ENCODE measurements around the gene TTLL9. TPM values are rescaled to one million over a fixed set of nuclear protein-coding genes. Genes with fewer than 3 reads are reported as not detected.
"Not testable (repeated sequence)": the region's sequence is repeated elsewhere in the genome, so short reads cannot be mapped to it uniquely, and the experiment has no call there.

The TTLL9 gene
- total and polyA plus RNA-seq, 2 donors, result 0.05 to 0.46 TPM

GRCh38 chr20:31918466-31919105 is 48.2 kb downstream of the TTLL9 start:
- H3K4me1 ChIP-seq (ENCODE audit: control insufficient read depth in 2 of 2, insufficient read depth in 2 of 2, low read length in 2 of 2), result no peaks in the 10 kb centered on the region
- H3K4me3 ChIP-seq (ENCODE audit: low read length in 2 of 2), result no peak overlapping the region
- 96% methylated on average over 7 of the region's 7 CpGs for WGBS
- no peaks in the 10 kb centered on the region for H3K9me3 ChIP-seq (ENCODE audit: control insufficient read depth in 2 of 2, insufficient read depth in 1 of 2, low read length in 1 of 2)
- H3K27me3 ChIP-seq (ENCODE audit: control insufficient read depth in 2 of 2, insufficient read depth in 1 of 2, low read length in 1 of 2), result no peaks in the 10 kb centered on the region
- no peak for DNase-seq (ENCODE audit: low read depth in 6 of 9, low spot score in 9 of 9)
- H3K36me3 ChIP-seq (ENCODE audit: control insufficient read depth in 2 of 2, insufficient read depth in 2 of 2, low read length in 1 of 2), result no peaks in the 10 kb centered on the region
- no peak overlapping the region for H3K27ac ChIP-seq (ENCODE audit: low read depth in 1 of 2, low read length in 1 of 2)

- no peaks in the 10 kb centered on the region for H3K27me3 ChIP-seq (ENCODE audit: control insufficient read depth in 2 of 2, insufficient read depth in 1 of 2, low read length in 1 of 2)
- 69% methylated on average over 6 of the region's 6 CpGs for WGBS
These were observed 49.1 kb downstream of the TTLL9 start for GRCh38 chr20:31919410-31920155.

GRCh38 chr20:31920275-31920855 is 49.9 kb downstream of the TTLL9 start:
- WGBS, result 91% methylated on average over 11 of the region's 11 CpGs

More at GRCh38 chr20:31919410-31920155, 49.1 kb downstream of the TTLL9 start:
- Histone ChIP-seq H3K27ac (ENCODE audit: low read depth in 1 of 2, low read length in 1 of 2) (no peak overlapping the region), H3K9me3 (ENCODE audit: control insufficient read depth in 2 of 2, insufficient read depth in 1 of 2, low read length in 1 of 2) (no peaks in the 10 kb centered on the region), H3K4me3 (ENCODE audit: low read length in 2 of 2) (no peak overlapping the region), H3K36me3 (ENCODE audit: control insufficient read depth in 2 of 2, insufficient read depth in 2 of 2, low read length in 1 of 2) (no peaks in the 10 kb centered on the region), H3K4me1 (ENCODE audit: control insufficient read depth in 2 of 2, insufficient read depth in 2 of 2, low read length in 2 of 2) (no peaks in the 10 kb centered on the region)
- no peak for DNase-seq (ENCODE audit: low read depth in 6 of 9, low spot score in 9 of 9)

GRCh38 chr20:31921480-31921879 is 51.0 kb downstream of the TTLL9 start:
- not testable (repeated sequence) for H3K36me3 ChIP-seq (ENCODE audit: control insufficient read depth in 2 of 2, insufficient read depth in 2 of 2, low read length in 1 of 2); H3K27ac ChIP-seq (ENCODE audit: low read depth in 1 of 2, low read length in 1 of 2); H3K27me3 ChIP-seq (ENCODE audit: control insufficient read depth in 2 of 2, insufficient read depth in 1 of 2, low read length in 1 of 2); H3K4me3 ChIP-seq (ENCODE audit: low read length in 2 of 2); DNase-seq (ENCODE audit: low read depth in 6 of 9, low spot score in 9 of 9); H3K4me1 ChIP-seq (ENCODE audit: control insufficient read depth in 2 of 2, insufficient read depth in 2 of 2, low read length in 2 of 2); H3K9me3 ChIP-seq (ENCODE audit: control insufficient read depth in 2 of 2, insufficient read depth in 1 of 2, low read length in 1 of 2)
- WGBS, result 98% methylated on average over 5 of the region's 5 CpGs

More at GRCh38 chr20:31920275-31920855, 49.9 kb downstream of the TTLL9 start:
- no peak overlapping the region for H3K4me3 ChIP-seq (ENCODE audit: low read length in 2 of 2)
- H3K9me3 ChIP-seq (ENCODE audit: control insufficient read depth in 2 of 2, insufficient read depth in 1 of 2, low read length in 1 of 2), result no peaks in the 10 kb centered on the region
- H3K27me3 ChIP-seq (ENCODE audit: control insufficient read depth in 2 of 2, insufficient read depth in 1 of 2, low read length in 1 of 2), result no peaks in the 10 kb centered on the region
- DNase-seq (ENCODE audit: low read depth in 6 of 9, low spot score in 9 of 9), result no peak
- no peaks in the 10 kb centered on the region for H3K4me1 ChIP-seq (ENCODE audit: control insufficient read depth in 2 of 2, insufficient read depth in 2 of 2, low read length in 2 of 2)
- H3K27ac ChIP-seq (ENCODE audit: low read depth in 1 of 2, low read length in 1 of 2), result no peak overlapping the region
- no peaks in the 10 kb centered on the region for H3K36me3 ChIP-seq (ENCODE audit: control insufficient read depth in 2 of 2, insufficient read depth in 2 of 2, low read length in 1 of 2)

GRCh38 chr20:31922181-31922580 is 51.7 kb downstream of the TTLL9 start:
- Histone ChIP-seq H3K4me1 (ENCODE audit: control insufficient read depth in 2 of 2, insufficient read depth in 2 of 2, low read length in 2 of 2) (no peaks in the 10 kb centered on the region), H3K9me3 (ENCODE audit: control insufficient read depth in 2 of 2, insufficient read depth in 1 of 2, low read length in 1 of 2) (no peaks in the 10 kb centered on the region), H3K27ac (ENCODE audit: low read depth in 1 of 2, low read length in 1 of 2) (no peak overlapping the region), H3K36me3 (ENCODE audit: control insufficient read depth in 2 of 2, insufficient read depth in 2 of 2, low read length in 1 of 2) (no peaks in the 10 kb centered on the region), H3K4me3 (ENCODE audit: low read length in 2 of 2) (no peak overlapping the region), H3K27me3 (ENCODE audit: control insufficient read depth in 2 of 2, insufficient read depth in 1 of 2, low read length in 1 of 2) (no peaks in the 10 kb centered on the region)
- 92% methylated on average over 4 of the region's 4 CpGs for WGBS
- DNase-seq (ENCODE audit: low read depth in 6 of 9, low spot score in 9 of 9), result no peak

GRCh38 chr20:31922588-31922987 is 52.2 kb downstream of the TTLL9 start:
- WGBS, result 95% methylated on average over 4 of the region's 4 CpGs
- no peaks in the 10 kb centered on the region for H3K4me1 ChIP-seq (ENCODE audit: control insufficient read depth in 2 of 2, insufficient read depth in 2 of 2, low read length in 2 of 2)
- no peaks in the 10 kb centered on the region for H3K36me3 ChIP-seq (ENCODE audit: control insufficient read depth in 2 of 2, insufficient read depth in 2 of 2, low read length in 1 of 2)
- H3K27me3 ChIP-seq (ENCODE audit: control insufficient read depth in 2 of 2, insufficient read depth in 1 of 2, low read length in 1 of 2), result no peaks in the 10 kb centered on the region
- H3K4me3 ChIP-seq (ENCODE audit: low read length in 2 of 2), result no peak overlapping the region
- DNase-seq (ENCODE audit: low read depth in 6 of 9, low spot score in 9 of 9), result no peak
- H3K27ac ChIP-seq (ENCODE audit: low read depth in 1 of 2, low read length in 1 of 2), result no peak overlapping the region
- no peaks in the 10 kb centered on the region for H3K9me3 ChIP-seq (ENCODE audit: control insufficient read depth in 2 of 2, insufficient read depth in 1 of 2, low read length in 1 of 2)

DNA sequence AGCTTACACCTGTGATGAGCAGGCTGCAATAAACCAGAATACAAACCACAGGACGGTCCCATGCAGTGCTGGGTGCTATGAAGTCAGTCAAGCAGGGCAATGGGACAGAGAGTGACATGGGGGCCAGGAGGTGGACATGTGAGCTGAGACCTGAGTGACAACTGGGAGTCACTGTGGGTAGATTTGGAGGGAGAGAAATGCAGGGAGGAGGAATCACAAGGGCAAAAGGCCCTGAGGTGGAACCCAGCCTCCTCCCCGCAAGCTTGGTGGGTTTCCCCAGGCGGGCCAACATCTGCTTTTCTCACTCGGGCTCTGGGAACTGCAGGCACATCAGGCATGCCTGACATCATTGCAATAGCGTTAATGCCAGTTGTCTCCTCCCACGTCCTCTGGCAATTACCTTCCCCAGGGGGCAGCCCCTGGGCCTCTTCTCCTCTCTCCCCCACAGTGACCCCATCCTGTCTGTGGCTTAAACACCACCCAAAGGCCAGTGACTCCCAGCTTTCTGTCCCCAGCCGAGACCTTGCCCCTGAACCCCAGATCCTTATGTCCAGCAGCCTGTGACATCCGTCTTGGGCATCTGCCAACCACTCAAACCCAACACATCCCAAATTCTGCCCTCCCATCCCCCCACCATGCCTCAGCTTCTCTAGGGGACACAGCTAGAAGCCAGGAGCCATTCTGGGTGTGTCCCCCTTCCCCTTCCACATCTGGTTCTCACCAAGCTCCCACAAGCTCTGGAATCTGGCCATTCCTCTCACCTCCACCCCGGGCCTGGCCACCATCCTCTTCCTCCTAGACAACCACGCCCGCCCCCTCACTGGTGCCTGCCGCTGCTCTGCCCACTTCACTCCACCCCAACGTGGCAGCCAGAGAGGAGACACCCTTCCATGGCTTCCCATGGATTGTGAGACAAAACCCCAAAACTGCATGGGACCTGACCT is 53.2 kb downstream of the TTLL9 start:
- Histone ChIP-seq H3K9me3 (ENCODE audit: control insufficient read depth in 2 of 2, insufficient read depth in 1 of 2, low read length in 1 of 2) (no peaks in the 10 kb centered on the region), H3K4me1 (ENCODE audit: control insufficient read depth in 2 of 2, insufficient read depth in 2 of 2, low read length in 2 of 2) (no peaks in the 10 kb centered on the region), H3K27ac (ENCODE audit: low read depth in 1 of 2, low read length in 1 of 2) (no peak overlapping the region), H3K27me3 (ENCODE audit: control insufficient read depth in 2 of 2, insufficient read depth in 1 of 2, low read length in 1 of 2) (no peaks in the 10 kb centered on the region), H3K4me3 (ENCODE audit: low read length in 2 of 2) (no peak overlapping the region), H3K36me3 (ENCODE audit: control insufficient read depth in 2 of 2, insufficient read depth in 2 of 2, low read length in 1 of 2) (no peaks in the 10 kb centered on the region)
- 78% methylated on average over 13 of the region's 13 CpGs for WGBS
- DNase-seq (ENCODE audit: low read depth in 6 of 9, low spot score in 9 of 9), result peak in 1 of 9 donors; percentile 1

DNA sequence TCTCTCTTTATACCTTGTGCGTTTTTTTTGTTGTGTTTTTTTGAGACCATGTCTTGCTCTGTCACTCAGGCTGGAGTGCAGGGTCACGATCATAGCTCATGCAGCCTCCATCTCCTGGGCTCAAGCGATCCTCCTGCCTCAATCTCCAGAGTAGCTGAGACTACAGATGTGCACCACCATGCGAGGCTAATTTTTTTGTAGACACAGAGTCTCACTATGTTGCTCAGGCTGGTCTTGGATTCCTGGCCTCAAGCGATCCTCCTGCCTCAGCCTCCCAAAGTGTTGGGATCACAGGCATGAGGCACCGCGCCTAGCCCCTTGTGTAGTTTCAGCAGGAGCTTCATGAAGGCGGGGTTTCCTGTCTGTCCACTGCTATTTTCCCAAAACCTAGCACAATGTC is 54.1 kb downstream of the TTLL9 start:
- WGBS, result 97% methylated on average over 8 of the region's 8 CpGs
- Histone ChIP-seq H3K9me3 (ENCODE audit: control insufficient read depth in 2 of 2, insufficient read depth in 1 of 2, low read length in 1 of 2) (no peaks in the 10 kb centered on the region), H3K36me3 (ENCODE audit: control insufficient read depth in 2 of 2, insufficient read depth in 2 of 2, low read length in 1 of 2) (no peaks in the 10 kb centered on the region), H3K4me1 (ENCODE audit: control insufficient read depth in 2 of 2, insufficient read depth in 2 of 2, low read length in 2 of 2) (no peaks in the 10 kb centered on the region), H3K27me3 (ENCODE audit: control insufficient read depth in 2 of 2, insufficient read depth in 1 of 2, low read length in 1 of 2) (no peaks in the 10 kb centered on the region), H3K27ac (ENCODE audit: low read depth in 1 of 2, low read length in 1 of 2) (no peak overlapping the region), H3K4me3 (ENCODE audit: low read length in 2 of 2) (no peak overlapping the region)
- no peak for DNase-seq (ENCODE audit: low read depth in 6 of 9, low spot score in 9 of 9)
